ENCODE measurements around the gene G3BP2.
"Not testable (repeated sequence)": the region's sequence is repeated elsewhere in the genome, so short reads cannot be mapped to it uniquely, and the experiment has no call there.

Gene G3BP2

DNA sequence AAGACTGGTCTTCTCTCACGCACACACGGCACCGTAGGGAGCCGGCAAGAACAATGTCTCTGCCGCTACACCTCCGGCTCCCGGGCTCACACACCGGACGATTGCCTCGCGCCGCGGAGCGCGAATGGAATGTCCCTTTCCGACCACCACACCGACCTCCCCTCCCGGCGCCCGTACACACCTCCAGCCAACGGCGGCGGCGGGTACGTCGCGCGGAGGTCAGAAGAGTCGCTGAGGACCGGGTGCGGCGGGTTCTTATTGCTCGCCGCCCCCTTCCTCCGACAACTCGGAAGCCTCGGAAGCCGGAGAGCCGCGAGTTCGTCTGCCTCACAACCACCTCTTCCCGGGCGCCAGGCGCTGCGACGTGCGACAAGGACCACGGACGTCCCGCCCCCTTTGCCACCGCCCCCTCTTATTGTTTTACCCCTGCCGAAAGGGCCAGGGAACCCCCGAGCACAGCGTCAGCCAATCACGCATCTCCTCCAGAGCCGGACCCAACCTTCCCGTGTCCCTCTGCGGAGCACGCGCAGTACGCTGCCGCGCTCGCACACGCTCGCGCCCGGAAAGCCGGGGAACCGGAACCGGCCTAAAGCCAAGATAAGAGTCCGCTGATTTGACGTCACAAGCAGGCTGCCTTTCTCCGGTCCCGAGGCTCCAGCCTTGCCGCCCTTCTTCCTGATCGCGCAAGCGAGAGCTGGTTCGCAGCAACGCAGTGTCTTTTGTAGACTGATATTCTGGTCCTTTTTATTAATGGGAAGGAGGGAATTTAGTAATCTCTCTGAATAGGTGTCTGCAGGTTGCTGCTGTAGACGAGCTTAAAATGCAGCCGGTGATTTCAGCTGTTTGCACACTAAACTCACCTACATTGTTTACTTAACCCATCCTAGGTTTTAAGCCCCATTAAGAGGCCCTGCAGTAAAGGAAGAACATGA, at the start of gene G3BP2:
Gene G3BP2, minus strand, starts transcription at position 385 of the 932 bp plus-strand sequence. CDS start 11,386 bp downstream, outside the sequence.
- peak; percentile 97 to 98 for DNase-seq

DNA sequence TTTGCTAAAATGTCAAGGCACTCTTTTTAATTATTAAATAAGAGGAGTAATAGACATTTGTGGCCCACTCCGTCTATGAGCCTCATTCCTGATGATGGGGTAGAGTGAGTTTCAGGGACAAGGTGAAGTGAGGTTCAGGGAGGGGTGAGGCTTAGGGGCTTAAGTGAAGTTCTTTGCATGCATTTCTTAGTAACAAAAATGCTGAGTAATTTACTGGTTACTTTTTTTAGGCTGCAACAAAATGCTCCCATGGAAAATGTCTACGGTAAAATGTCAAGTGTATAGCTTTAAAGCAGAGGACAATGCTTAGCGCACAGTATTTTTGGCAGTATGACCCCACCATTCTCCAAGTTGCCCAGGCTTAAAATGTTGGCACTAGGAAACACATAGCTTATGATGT, 49.2 kb upstream of the G3BP2 start:
- no peak for DNase-seq

DNA sequence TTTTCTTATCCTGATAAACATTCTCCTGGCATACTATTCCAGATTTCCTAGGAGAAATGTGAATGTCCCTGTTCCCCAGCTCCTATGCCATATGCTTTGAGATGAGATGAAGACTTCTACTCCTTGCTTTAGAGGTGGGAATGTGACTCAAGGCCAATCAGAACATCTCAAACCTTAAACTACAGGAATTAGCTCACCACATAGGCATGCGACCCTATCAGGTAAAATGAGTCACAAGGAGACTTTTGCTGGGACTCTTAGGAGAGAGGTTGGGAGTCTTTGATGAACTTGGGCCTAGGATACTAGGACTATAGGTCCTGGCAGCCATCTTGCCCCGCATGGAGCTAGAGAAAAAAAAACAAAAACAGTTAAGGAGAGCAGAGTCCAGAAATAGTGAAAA, 45.3 kb upstream of the G3BP2 start:
- DNase-seq, result no peak

DNA sequence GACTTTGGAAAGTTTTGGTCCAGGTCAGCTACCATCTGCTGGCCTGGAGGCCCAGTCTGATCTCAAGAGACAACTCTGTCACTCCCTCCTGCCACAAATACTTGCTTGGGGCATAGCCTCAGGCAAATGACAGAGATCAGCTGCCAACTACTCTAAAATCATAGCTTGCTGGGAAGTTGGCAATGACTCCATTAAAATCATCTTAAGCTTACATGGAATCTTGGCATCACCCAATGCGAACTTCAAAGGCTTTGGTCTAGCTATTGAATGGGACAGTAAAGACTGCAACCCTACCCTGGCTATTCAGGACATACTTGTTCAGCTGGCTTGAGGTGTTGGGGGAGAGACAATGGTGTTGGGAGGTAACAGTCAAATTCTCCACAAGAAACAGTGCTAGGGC, 44.2 kb upstream of the G3BP2 start:
- DNase-seq, result no peak

DNA sequence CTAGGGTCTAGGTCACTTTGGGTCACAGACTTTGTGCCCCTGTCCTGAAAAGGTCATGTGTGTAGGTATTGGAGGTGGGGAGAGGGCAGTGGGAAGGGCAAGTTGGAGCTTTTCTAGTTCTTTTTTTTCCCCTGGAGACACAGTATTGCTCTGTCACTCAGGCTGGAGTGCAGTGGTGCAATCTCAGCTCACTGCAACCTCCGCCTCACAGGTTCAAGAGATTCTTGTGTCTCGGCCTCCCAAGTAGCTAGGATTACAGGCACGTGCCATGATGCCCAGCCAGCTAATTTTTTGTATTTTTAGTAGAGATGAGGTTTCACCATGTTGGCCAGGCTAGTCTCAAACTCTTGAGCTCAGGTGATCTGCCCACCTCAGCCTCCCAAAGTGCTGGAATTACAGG, 42.8 kb upstream of the G3BP2 start:
- DNase-seq, result not testable (repeated sequence)

DNA sequence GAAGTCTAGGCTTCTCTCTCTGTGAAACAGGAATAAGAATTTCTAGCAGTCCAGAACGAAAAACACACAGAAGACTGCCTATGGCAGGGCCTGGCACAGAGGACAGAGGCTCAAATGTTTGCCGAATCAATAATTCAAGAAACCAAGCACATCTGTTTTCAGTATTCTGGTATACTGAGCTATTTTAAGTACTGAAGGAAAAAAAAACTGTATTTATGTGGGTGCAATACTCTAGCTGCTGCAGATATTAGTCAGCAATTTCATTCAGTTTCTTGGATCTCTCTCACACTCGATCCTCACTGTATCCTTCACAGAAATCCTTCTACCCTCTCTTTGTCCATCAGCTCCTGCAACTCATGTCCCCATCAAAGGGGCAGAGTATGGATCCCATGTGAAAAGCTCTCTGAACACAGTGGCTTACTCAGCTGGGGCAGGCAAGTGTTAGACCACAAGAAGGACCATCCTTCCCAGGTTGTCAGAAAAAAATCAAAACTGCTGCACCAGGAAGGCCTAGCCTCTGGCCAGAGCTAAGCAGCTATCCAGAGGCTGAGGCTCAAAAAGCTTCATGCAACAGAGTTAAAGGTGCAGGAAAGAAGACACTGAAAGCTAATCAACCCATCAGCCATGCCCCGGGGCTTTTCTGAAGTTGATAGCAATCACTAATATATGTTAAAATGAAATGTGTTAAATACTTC, 42.0 kb upstream of the G3BP2 start:
- no peak for DNase-seq

DNA sequence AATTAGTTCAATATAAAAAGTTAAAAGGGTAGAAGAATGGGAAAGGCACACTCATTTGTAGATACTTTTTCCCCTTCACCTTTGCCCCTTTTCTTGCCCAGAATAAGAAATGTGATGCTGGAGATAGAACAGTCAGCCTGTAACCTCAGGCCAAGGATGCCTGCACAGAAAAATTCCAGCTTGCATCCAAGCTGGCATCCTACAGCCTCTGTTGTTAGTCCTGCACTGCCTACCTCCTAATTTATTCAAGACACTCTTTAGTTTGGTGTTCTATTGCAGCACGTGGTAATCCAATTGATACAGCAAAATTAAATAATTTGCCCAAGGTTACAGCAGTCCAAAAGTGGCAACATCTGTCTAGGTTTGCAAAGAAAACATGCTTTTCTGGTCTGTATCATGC, 41.5 kb upstream of the G3BP2 start:
- DNase-seq, result no peak

DNA sequence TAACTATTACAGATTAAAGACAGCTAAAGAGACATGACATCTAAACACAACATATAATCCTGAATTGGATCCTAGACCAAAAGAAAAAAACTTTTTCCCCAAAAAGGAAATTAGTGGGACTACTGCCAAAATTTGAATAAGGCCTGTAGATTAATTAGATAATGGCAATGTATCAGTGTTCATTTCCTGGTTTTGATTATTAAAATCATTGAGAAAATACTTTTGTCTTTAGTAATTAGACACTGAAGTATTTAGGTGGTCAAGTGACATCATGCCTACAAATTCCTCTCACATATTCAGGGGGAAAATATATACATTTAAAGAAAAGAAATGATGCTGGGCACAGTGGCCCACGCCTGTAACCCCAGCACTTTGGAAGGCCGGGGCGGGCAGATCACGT, 40.8 kb upstream of the G3BP2 start:
- no peak for DNase-seq

DNA sequence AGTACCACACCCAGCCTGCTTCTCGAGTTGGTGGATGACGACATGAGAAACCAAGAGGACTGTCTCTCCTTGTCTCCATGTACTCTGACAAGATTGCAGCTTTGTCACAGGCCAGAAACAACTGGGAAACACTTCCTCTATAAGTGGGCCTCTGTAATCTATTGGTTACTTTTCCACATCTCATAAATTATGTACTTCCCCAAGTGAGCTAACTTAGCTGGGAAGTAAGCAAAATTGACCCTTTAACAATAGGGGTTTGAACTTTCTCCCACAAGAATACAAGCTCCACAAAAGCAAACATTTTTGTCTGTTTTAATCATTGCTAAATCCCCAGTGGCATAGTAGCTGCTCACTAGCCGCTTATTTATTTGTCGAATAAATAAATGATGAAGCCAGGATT, 37.0 kb upstream of the G3BP2 start:
- no peak for DNase-seq

DNA sequence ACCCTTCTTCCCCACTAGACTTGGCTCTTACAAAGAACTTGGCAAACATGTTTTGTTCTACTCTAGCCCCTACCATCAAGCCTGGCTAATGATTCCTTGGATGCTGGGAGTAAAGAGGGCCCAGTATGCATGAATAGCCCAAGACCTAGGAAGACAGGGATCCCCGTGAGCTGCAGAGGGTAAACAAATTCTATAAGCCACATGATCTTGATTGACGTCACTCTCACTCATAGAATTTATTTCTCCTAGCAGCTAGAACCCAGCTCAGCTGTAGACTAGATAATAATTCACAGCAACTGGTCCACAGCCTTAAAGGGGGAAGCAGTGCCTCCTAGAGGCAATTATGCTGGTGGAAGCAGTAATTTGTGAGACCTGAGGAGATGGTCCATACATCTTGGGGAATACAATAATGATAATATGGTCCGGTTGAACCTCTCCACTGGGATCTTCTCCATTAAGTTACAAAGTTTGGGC, 35.0 kb upstream of the G3BP2 start:
- peak; percentile 32 to 39 for DNase-seq

DNA sequence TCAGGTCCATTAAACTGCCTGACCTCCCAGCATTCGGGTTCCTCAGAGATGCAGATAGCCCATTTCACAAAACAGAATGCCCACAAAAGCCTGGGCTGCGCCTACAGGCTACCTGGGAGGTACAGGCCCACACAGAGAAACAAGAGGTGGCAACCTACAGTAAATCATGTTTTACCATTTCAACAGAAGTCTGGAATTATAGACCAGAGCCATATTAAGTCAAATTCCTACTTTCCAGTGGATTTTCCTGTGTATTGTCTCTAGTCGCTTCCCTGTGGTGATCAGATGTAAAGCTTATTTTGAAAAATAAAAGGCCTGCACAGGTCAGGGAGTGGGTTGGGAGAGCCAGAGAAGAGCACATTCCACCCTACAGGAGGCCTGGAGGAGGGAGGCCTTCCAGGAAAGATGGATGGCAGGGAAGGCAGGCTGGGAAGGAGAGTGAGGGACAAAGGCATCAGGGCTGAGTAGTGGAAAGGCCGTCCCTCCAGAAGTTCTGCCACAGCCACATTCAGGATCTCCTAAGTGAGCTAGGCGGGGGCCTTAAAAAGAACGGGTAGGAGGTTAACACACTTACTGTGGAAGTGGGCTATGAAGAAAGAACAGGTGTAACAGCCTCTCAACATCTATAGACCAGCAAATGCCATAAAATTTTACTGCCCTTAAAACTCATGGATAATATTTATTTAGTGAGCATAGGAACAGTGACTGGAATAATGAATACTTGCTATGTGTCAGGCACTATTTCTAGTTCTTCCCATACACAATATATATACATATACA, 32.2 kb upstream of the G3BP2 start:
- no peak for DNase-seq

DNA sequence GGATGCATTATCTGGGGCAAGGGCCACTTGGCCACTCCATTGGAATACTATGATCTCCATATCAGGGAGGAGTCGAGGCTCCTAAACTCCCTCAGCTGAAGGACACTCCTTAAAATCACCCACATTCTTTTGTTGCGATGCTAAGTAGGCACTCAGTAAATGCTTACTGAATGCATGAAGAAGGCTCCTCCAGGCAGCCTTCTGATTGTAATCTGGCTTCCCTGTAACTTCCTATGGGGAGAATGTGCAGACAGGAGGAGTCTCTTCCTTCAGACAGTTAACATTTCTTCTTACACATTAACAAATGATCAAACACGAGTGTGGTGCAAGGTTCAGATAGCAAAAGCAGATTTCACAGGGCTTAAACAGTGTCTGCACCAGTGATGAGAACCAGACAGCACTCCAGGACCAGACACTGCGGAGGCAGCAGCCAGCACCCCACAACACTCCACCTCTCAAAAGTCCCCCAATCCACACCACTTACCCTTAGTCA, 29.8 kb upstream of the G3BP2 start:
- no peak for DNase-seq

DNA sequence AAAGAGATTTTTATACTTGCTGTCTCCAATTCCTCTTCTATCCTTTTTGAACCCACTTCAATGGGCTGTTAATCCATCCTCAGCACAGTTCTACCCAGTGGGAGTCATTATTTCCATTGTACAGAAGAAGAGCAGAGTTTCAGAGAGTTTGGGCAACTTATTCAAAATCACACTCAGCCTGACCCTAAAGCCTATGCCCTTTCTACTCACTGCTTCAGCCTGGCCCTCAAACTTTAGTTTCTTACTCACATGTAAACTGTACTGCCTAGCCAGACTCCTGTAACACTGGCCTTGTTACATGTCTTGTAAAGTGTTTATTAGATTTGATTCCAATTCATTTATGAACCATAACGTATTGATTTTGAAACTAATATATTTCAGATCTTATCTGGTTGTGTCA, 26.1 kb upstream of the G3BP2 start:
- DNase-seq, result no peak

DNA sequence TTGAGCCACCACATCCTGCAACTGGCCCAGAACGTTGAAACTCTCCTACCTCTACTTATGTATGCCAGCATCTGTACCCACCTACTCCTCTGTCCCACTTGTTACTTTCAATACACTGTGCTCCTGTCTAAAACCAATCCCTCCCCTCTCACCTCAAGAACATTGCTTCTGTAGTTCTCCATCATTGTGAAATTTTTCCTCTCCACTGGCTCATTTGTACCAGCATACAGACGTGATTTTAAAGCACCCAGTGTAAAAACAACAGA, 25.7 kb upstream of the G3BP2 start:
- DNase-seq, result no peak

DNA sequence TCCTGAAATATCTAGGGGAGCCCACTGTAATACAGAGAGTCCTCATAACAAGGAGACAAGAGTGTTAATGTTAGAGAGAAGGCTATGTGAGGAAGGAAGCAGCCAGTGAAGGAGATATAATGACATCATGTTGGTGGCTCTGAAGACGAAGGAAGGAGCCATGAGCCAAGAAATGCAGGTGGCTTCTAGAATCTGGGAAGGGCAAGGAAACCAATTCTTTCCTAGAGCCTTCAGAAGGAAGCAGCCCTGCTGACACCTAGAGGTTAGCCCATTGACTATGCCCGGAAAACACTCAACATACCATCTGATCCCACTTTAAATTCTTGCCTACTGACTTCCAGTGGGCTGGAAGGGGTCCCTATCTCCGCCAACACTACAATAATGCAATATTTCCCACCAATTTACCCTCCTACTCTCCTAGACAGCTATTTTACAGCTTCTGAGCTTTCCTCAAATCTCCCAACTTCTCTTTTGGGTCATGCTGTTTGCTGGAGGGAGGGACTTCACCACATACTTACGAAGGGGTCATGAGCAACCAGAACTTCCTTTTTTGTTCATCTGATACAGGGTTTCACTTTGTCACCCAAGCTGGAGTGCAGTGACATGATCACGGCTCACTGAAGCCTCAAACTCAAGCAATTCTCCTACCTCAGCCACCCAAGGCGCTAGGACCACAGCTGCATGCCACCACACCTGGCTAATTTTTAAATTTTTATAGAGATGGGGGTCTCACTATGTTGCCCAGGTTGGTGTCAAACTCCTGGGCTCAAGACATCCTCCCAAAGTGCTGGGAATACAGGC, 25.2 kb upstream of the G3BP2 start:
- no peak for DNase-seq

DNA sequence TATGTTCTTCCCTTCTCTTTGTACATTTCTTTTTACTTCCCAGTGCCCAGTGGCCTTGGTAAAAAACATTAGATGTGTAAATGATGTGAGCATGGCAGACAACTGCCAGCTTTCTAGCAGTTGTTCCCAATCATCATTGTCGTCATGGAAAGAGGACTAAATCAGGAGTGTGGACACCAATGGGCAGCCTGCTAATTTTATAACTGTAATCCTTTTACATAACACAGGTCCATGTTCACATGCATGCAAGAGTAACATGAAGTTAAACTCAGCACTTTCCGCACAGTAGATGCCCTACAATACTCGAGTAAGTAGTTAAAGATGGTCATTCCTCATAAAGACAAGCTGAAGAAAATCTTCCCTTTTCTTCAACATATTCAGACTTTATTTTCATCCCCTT, 23.4 kb upstream of the G3BP2 start:
- no peak for DNase-seq

DNA sequence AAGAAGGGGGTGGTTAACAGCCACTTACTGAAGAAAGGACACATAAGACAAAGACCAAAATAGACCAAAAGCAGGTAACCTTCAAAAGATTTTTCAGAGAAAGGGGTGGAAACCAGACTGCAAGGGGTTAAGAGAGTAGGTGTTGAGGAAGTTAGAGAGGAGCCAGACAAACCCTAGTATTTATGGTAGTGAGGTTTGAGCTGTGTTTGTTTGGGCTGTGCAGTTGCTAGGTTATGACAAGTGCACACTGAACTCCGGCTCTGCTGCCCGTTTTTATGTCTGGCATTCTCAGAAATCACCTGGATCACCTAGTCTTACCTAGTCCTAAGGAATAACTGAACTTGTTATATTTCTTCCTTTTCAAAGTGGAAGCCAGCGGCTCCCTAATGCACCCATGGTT, 22.9 kb upstream of the G3BP2 start:
- DNase-seq, result no peak

DNA sequence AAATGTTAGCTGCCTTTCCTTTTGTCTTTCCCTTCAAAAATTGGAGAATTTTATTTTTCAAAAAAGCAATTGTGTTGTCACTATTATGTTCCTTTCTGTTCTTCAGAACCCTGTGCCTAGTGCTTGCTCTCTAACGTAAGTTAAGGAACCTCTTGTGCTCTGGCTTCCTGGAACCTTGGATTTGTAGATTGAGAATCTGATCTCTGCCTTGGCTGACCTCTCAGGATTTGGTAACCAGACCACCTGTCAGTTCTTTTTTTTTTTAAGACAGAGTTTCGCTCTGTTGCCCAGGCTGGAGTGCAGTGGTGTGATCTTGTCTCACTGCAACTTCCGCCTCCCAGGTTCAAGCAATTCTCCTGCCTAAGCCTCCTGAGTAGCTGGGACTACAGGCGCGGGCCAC, 18.9 kb upstream of the G3BP2 start:
- DNase-seq, result not testable (repeated sequence)

DNA sequence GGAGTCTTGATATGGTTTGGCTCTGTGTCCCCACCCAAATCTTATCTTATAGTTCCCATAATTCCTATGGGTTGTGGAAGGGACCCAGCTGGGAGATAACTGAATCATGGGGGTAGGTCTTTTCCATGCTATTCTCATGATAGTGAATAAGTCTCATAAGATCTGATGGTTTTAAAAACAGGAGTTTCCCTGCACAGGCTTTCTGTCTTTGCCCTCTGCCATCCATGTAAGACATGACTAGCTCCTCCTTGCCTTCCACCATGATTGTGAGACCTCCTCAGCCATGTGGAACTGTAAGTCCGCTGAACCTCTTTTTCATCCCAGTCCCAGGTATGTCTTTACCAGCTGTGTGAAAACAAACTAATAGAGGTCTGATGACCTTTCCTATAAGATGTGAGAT, 13.9 kb upstream of the G3BP2 start:
- DNase-seq, result not testable (repeated sequence)

DNA sequence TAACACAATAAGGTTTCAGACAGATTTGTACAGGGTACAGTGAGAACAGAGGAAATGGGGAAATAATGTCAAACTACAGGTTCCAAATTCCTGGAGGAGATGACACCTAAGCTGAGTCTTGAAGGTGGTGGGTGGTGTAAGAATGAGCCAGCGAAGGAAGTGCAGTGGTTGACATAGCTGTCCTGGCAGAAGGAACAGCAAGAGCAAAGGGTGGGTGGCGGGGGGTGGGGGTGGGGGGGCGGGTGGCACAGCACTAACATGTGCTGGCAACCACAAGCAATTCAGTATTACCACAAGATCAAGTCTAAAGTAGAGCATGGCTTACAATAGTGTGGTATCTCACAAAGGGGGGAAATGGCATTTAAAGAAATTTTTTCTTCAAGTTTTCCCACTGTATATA, 13.1 kb upstream of the G3BP2 start:
- peak; percentile 42 for DNase-seq

DNA sequence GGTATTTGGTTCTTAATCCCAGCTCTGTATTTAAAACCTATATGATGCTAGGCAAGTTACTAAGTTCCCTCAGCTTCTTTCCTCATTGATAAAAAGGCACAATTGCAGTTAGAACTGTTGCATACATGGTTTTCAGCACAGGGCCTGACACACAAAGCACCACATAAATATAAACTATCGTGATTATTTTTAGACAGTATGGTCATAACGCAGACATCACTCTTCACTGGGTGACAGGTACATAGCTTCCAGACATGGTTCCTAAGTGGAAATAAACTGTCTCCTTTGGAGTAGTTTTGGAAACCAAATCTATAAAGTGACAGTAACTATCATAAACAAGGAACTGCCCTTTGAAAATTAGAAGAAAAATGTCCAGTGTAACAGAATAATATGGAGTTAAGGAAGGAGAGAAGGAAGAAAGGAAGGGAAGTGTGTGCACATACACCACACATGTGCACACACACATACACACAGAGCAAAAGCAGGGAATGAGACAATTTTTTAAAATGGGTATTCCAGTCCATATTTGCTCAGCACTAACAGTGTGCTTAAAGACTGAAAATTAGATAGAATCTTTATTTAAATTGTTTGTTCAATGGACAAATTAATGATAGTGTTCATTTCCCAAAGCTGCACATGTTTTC, 12.5 kb upstream of the G3BP2 start:
- DNase-seq, result no peak

All from activated CD4-positive, alpha-beta T cell treated with anti-CD3 and anti-CD28 coated beads for 4 hours (primary cell).